K562 (cell line): ENCODE data around the gene HCN1.

ENCODE experiments used
- CTCF ChIP-seq, 3 experiments: IDR thresholded peaks in 2 of 3; conservative IDR thresholded peaks in 1 of 3; 2 replicates each; pipeline ENCODE4 v1.5.1; 2011 to 2012; ENCODE audit warnings: low read length in 3 of 3, mild to moderate bottlenecking in 3 of 3, control low read depth in 2 of 3, improper control_type of control experiment in 1 of 3, inconsistent platforms in 1 of 3, low read depth in 1 of 3, mixed read lengths in 1 of 3, moderate library complexity in 1 of 3; ENCODE audit not compliant: insufficient read depth in 2 of 3
- FOXA1 ChIP-seq: fragments of 450-650 bp; IDR thresholded peaks from 2 replicates; pipeline ENCODE4 v1.6.1; 2016; ENCODE audit warnings: mild to moderate bottlenecking, borderline replicate concordance
- MYC ChIP-seq, 2 experiments: fragments of 250-450 bp in 1 of 2; sonication (Bioruptor Pico) in 1 of 2; IDR thresholded peaks; 2 replicates each; pipeline versions ENCODE4 v1.5.1 to v1.6.1; 2012 to 2021; ENCODE audit warnings: low read depth in 2 of 2, borderline replicate concordance in 1 of 2, improper control_type of control experiment in 1 of 2, low read length in 1 of 2, mild to moderate bottlenecking in 1 of 2, moderate library complexity in 1 of 2
- STAG1 ChIP-seq: sonication (generic); formaldehyde crosslinking; IDR thresholded peaks from 2 replicates; pipeline ENCODE4 v1.5.0; 2020; ENCODE audit warnings: missing genetic modification reagents, borderline replicate concordance

GRCh38 chr5:45697201-45697600 lies 1.0 kb upstream of the HCN1 start:
- TF ChIP-seq MYC (IDR thresholded peaks at IDR 0.05; ENCODE audit: low read depth, low read length) (no peak), MYC (CRISPR knock-in tag; IDR thresholded peaks at IDR 0.05; ENCODE audit: borderline replicate concordance, low read depth) (no peak), STAG1 (CRISPR knock-in tag) (no peak), FOXA1 (no peak), CTCF (IDR thresholded peaks at IDR 0.05 in 2 of 3, conservative IDR thresholded peaks at IDR 0.05 in 1 of 3; ENCODE audit: insufficient read depth in 2 of 3, low read depth in 1 of 3, low read length in 3 of 3) (no peak)
